ENCODE results near the gene TSPAN17.
A peak's percentile ranks its signal among the peaks of the same experiment; 100 is the strongest.

Gene TSPAN17

DNA sequence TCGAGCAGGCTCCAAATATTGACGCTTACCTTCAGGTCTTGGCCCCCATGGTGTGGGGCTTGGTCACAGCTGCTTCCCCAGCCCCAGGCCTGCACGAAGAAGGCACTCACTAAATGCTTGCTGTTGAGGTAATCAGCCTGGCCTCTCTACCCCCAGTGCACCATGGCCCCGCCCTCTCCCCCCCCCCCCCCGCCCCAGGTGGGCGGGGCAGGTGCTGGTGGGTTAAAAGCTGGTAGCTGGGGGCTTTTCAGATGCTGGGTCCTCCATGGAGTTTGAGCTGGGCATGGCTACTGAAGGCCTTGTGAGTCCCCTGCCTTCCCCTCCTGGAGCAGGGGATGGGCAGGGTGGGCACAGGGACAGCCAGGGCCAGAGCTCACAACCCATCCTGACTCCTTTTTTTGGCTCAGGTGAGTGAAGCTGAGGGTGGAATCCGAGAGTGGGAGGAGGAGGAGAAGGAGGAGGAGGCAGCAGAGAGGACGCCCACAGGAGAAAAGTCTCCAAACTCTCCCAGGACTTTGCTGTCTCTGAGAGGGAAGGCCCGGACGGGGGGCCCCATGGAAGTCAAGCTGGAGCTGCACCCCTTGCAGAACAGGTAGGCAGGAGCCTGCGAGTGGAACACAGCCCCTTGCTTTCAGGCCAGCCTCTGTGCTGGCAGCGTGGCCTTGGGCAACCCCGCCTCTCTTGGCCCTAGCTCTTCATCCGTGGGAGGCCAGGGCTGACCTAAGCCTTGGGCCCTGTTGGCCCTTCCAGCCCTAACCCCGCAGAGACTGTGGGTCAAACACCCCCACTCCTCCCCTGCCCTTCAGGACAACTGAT lies 4.4 kb upstream of the TSPAN17 start:
- DNase-seq (ENCODE audit: low spot score), result no peak

DNA sequence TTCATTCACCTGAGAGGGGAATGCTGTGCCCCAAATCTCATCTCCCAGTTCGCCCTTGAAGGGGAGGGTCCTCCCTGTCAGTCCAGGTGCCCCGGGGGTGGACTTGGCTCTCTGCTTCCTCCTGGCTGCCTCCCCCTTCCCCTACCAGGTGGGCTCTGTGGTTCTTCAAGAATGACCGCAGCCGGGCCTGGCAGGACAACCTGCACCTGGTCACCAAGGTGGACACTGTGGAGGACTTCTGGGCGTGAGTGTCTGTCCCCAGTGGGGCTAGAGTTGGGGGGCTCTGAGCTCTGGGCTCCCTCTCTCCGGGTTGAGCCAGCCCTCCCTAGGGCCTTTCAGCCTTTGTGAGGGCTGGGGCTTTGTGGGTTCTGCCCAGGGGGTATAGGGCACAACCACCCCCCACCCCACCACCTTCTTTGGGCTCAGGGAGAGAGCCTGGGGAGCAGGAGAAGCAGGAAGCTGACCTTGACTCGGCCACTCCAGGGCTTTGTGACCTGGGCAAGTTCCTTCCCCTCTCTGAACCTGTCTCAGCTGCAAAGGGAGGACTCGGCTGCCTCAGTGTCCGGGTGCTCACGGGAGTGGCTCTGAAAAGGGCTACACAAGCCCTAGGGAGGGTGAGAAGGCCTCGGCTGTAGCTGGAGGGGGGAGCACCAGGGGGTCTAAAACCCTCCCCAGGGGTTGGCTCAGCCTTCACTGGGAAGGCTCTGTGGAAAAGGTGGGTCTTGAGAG lies 3.6 kb upstream of the TSPAN17 start:
- no peak for DNase-seq (ENCODE audit: low spot score)

DNA sequence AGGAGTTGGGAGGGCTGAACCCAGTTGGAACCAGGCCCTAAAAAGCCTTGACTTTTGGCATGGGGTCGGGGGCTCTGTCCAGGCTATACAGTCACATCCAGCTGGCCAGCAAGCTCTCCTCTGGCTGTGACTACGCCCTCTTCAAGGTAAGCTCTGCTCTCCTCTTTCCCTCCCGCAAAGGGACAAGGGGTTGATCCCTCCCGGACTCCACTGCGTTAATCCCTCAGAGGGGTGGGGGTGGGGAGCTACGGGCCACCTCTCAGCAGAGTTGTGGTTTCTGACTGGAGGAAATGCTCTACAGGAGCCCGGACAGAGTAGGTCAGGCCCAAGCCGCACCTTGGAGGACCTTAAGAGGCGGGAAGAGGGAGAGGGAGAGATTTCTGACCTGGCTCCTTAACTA lies 3.0 kb upstream of the TSPAN17 start:
- no peak for DNase-seq (ENCODE audit: low spot score)

DNA sequence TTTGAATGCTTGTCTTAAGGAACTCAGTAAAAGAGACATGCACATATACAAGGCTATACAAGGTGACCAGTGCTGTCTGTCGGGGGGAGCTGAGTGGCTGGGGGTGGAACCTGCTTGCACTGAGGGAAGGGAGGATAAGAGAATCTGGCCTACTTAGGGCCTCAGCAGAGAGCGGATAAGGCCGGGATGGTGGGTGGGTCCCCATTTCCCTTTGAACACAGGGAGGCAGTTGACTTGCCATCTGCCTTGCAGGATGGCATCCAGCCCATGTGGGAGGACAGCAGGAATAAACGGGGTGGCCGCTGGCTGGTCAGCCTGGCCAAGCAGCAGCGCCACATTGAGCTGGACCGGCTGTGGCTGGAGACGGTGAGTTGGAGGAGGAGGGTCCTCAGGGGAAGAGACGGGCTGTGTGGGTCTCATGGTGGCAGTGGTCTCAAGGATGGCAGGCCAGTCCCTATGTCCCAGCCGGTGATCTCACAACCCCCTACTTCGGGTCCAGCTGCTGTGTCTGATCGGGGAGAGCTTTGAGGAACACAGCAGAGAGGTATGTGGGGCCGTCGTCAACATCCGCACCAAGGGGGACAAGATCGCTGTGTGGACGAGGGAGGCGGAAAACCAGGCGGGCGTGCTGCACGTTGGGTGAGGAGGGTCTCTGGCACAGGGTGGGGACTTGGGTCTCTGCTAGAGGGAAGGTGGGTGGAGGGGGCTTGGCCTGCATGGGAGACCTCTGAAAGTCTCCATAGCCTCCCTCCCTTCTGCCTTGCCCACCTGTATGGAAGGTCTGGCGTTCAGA lies 2.2 kb upstream of the TSPAN17 start:
- no peak for DNase-seq (ENCODE audit: low spot score)

DNA sequence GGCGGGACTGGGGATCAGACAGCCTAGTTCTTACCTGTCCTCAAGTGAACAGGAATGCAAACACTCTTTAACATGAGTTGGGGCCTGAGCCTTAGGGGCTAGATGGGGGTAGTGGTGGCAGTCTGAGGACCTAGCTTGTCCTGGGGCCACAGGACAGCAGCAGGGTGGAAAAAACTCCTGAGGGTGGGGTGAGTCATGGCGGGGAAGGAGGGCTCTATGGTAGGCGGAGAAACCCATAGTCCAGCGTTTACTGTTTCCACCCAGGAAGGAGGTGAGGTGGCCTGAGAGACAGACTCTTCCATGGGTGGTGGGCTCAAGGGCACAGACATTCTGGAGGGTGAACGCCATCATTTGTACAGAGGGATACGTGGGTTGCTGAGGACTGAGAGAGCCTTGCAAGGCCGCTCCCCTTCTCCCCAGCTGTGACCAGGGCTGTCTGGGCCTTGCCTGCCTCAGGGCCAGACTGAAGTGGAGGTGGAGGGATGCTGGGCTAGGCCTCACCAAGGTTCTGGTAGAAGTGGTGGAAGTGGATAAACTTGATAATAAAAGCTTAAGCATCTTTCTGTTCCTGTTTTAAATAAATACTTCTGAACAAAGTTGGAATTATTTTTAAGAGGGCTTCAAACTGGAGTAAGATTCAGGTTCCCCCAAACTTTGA lies 1.1 kb upstream of the TSPAN17 start:
- DNase-seq (ENCODE audit: low spot score), result no peak

DNA sequence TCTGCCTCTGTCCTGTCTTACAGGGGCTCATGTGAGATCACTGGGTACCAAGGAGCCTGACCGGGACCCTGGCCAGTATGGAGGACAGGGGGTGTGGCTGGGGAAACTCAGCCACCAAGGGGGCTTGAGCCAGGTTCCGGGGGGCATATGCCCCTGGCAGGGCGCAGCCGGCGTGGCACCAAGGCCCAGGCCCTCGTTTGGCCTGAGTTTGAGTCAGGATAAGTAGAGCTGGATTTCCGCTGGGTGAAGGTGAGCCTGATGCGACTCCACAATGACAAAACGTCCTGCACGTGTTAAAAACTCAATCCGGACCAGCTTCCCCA lies 616 bp upstream of the TSPAN17 start:
- no peak for DNase-seq (ENCODE audit: low spot score)

DNA sequence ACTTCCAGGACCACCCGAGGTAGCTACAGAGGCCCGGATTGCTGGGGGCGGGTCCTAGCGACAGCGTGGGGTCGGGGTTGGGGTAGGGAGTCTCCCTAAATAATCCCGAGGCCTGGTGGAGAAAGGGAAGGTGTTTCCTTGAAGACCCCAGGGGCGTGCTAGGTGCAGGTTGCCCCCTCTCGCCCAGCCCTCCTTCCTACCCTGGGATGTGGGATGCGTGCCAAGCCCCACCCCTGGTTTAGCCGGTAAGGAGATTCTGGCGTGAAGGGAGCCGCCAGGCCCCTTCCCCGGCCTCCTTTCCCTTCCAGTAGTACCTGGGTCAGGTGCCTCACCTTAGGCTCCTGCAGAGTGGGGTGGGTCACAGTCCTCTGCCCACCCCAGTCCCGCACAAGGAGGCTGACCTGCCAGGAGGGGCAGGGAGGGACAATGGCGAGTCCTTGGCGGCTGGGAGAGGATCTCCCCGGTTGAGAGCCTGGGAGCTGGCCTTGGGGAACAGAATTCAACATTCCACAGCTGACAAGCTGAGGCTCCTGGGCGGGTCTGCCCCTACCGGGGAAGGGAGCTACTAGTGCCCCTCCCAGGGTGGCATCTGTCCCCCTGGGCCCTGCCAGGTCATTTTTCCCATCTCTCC lies 674 bp downstream of the TSPAN17 start:
- no peak for DNase-seq (ENCODE audit: low spot score)

DNA sequence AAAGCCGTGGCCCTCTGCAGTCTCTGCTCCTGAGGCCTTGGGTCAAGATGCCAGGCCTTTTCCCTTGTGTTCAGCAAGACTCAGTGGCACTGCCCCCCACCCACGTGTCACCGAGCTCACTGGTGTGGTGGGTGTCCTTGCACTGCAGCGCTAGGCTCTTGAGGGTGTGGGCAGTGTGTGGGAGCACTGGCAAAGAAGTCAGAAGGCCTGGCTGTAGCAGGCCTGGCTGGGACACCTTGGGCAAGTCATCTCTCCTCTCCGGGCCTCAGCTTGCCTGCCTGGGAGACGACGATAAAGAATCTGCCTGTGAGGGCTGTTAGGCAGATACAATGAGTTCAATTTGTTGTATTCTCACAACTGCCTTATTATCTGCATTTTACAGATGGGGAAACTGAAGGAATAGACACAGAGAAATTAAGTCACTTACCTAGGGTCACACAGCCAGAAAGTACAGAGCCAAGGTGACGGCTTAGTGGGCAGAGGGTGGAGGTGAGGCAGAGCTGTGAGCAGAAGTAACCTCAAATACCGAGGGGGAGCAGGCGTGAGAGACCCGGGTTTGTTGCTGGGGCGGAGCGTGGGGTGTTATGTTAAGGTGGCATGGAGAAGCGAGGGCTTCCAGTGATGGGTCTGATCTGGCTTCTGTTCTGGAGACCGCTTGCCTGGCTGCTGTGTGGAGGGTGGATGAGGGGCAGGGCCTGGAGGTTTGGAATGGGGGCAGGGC lies 1.4 kb downstream of the TSPAN17 start:
- DNase-seq (ENCODE audit: low spot score), result no peak

DNA sequence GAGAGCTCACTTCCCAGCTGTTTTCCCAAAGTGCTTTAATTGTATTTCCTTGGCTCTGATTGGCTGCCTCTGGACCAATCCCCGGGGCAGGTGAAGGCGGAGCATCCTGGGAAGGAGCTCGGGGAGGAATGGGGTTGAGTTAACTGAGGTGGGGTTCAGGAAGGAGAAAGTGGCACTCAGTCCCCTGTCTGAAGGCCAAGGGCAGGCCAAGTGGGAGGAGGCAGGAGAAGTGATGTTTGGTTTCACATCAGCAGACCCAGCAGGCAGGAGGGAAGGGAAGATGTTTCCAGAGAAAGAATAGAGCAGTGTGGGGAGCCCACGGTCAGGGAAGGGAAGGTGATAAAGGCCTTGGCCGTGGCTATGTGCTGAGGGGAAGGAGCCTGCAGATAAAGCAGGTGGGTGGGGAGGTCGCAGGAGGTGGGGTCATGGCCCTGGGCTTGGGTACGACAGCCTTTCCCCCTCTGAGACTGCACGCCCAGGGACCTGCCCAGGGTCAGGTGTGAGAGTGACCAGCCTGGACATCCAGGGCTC lies 3.1 kb downstream of the TSPAN17 start:
- no peak for DNase-seq (ENCODE audit: low spot score)

DNA sequence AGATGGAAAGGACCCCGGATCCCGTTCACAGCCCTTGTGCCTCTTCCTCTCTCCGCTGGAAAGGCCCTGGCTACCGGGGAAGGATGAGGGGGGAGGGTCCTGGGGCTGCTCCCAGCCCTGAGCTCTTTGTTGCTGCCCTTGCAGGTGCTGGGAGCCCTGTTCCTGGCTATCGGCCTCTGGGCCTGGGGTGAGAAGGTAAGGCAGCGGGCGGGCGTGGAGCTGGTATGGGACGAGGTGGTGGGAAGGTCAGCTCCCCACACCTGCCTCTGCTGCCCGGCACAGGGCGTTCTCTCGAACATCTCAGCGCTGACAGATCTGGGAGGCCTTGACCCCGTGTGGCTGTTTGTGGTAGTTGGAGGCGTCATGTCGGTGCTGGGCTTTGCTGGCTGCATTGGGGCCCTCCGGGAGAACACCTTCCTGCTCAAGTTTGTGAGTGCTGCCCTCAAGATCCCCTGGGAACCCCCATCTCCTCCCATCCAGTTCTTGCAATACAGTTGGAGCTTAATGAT lies 4.2 kb downstream of the TSPAN17 start:
- DNase-seq (ENCODE audit: low spot score), result no peak

DNA sequence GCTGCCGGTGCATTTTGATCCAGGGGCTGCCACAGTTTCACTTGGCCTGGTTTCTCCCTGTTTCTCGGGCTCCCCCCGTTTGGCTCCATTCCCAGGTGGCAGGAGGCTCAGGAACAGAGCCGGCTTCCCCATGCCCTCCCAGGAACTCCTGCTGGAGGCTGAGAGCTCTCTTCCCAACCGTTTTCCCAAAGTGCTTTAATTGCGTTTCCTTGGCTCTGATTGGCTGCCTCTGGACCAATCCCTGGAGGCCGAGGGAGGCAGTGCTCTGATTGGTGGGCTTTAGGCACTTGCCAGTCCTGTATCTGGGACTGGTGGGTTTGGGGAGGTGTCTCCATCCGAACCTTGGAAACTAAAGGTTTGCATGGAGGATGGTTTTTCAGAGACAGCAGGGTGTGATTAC lies 4.9 kb downstream of the TSPAN17 start:
- DNase-seq (ENCODE audit: low spot score), result no peak

DNA sequence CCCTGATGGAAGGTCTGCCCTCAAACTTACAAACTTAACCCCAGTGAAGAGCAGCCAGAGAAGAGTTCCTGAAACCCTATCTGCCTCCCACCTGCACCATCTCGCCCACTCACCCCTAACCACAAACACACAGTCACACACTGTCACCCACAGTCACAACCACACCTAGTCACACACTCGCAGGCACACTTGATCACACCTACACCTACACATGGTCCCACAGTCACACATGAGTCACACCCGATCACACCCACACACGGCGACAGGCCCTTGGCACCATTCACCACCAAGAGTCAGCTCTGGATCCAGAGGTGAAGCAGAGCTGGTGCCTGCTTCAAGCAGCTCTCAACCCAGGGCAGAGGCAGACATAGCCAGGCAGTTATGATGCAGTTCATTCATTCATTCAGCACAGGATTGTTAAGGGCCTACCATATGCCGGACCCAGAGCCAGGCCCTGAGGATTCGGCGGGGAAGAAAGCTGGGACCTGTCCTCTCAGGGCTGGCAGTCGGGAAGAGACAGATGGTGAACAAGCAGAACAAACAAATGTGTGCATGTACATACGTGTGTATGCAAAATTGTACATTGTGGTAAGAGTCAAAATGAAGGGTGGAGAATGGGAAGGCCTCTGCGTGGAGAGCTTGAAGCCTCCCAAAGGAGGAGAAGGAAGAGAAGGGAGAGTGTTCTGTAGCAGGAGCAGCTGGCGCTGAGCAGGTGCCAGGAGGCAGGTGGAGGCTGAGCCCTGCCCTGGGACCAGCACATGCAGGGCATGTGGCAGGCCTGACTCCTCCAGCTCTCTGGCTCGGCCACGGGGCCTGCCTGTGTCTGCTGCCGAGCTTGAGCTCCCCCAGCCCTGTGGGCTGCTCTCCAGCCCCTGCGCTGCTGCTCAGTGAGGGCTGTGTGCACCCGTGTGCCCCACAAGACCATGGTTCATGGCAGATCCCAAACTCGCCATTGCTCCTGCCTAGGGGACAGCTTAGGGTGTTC lies 6.4 kb downstream of the TSPAN17 start:
- DNase-seq (ENCODE audit: low spot score), result no peak

DNA sequence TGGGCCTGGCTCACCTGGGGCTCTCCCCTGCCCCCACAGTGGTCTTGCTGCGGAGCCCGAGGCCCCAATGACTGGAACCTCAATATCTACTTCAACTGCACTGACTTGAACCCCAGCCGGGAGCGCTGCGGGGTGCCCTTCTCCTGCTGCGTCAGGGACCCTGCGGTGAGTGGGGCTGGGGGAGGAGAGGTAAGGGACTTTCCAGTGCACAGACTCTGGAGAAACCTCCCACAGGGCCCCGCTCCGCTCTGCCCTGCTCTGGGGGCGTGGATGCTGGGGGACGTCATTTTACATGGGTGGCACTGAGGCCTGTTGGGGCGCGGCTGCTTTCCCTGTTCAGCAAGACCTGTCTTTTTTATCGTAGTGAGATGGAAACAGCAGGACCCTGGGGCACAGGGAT lies 7.6 kb downstream of the TSPAN17 start:
- no peak for DNase-seq (ENCODE audit: low spot score)

DNA sequence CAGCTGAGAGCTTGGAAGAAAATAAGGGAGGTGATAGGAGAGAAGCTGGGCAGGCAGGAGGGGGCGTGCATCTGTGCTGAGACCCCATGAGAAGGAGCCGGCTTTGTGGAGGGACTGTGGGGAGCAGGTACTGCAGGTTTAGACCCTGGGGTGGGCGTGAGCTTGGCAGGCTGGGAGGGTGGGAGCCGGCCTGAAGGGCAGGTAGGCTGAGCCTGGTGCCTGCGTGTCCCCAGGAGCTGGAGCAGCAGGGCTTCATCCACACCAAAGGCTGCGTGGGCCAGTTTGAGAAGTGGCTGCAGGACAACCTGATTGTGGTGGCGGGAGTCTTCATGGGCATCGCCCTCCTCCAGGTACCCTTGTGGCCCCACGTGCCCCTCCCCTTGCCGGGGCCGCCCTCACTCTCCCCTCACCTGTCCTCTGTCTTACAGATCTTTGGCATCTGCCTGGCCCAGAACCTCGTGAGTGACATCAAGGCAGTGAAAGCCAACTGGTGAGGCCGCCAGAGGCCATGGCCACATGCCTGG lies 9.2 kb downstream of the TSPAN17 start:
- DNase-seq (ENCODE audit: low spot score), result no peak

DNA sequence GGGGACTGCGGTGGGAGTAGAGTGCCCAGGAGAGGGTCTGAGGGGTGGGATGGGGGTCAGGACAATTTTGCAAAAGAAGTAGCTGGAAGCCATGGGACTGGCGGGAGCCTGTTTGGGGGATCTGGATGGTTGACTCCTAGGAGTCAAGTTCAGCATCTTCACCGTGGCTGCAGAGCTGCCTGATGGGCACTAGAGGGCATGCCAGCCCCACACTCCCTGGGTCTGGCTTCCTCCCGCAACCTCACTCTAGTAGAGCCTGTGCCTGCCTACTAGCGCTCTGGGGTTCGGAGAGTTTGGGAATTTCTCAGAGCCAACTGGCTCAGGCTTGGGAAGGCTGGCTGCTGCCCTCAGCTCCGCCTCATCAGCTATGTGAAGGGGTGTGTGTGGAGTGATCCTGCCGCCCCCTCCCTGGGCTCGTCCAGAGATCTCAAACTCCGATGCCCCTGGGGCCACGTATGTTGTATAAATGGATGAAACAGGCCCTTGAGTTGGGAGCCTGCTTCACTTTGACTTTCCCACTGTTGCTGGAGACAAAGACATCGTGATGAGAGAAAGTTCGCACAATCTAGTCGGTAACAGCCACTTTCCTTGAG lies 10.8 kb downstream of the TSPAN17 start:
- peak; percentile 78 for DNase-seq (ENCODE audit: low spot score)

DNA sequence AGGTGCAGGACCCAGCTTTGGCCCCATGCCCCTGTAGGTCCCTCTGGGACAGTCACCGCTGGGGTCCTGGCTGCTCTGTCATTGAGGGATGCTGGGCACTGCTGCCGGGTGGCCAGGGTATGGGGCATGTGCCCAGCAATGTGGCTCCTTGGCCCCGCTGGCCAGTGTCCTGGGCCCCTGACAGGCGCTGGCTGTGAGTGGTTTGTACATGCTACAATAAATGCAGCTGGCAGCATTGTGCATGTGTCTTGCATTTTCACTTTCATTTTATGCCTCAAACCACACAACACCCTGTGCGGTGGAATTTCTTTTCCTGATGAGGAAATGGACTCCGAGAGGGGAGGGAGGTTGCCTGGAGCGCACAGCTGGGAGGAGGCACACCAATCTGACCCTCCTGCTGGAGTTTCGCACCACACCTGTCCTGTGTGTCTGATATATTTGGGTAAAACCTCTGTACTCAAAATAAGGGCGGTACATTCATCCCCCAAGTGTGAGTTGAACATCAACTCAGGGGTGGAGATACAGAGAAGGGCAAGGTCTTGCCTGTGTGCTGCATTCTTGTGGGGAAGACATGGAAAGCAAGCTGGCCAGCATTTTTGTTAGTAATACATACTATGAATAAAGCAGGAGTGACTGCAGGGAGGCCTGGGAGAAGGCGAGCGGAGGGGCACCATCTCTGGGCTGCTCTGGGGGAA lies 11.7 kb downstream of the TSPAN17 start:
- DNase-seq (ENCODE audit: low spot score), result no peak

DNA sequence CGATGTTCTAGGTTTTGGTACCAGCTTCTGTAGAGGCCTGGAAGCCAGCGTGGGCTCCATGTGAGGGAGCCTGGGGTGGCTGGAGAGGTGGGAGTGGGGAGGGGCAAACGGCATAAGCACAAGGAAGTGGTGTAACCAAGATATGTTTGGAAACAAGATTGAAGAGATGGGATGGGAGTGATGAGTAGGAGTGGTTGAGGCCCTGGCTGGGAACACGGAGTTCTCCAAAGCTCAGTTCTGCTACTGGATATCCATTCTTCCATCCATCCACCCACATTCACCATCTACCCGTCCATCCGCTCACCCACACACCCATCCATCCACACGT lies 12.2 kb downstream of the TSPAN17 start:
- no peak for DNase-seq (ENCODE audit: low spot score)

DNA sequence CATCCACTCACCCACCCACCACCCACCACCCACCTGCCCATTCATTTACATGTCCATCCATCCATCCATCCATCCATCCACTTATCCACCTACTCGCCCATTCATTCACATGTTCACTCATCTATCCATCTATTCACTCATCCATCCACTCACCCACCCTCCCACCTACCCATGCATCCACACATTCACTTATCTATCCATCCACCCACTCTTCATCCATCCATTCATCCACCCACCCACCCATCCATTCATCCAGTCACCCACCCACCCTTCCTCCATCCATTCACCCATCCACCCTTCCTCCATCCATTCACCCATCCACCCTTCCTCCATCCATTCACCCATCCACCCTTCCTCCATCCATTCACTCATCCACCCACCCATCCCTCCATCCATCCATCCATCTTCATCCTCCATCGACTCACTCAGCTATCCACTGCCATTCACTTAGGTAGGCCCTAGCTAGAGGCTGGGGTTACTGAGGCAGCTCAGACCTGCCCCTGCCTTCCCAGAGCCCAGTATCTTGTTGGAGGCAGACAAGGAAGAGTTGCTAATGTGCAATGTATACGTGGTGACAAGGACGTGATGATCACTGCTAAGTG lies 12.7 kb downstream of the TSPAN17 start:
- no peak for DNase-seq (ENCODE audit: low spot score)

Measured in AG08396 (cell line).